ENCODE data around the gene KLF2.
"Not testable (repeated sequence)": the region's sequence is repeated elsewhere in the genome, so short reads cannot be mapped to it uniquely, and the experiment has no call there.

KLF2 gene

GRCh38 chr19:16338470-16339360, 14.1 kb downstream of the KLF2 start:
- DNase-seq (ENCODE audit: low read depth), result peak; percentile 90

DNA sequence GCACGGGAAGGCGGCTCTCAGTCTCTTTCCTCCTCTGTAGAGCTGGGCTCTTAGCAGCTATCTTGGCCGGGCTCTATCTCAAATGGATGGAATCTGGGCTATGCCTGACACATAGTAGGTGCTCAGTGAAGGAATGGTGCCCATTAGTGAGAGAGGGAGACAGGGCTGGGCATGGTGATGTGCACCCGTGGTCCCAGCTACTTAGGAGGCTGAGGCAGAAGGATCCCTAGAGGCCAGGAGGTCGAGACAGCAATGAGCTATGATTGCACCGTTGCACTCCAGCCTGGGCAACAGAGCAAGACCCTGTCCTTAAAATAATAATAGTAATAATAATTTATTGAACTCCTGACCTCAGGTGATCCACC, 14.7 kb downstream of the KLF2 start:
- DNase-seq (ENCODE audit: low read depth), result no peak

GRCh38 chr19:16340092-16340491, 15.5 kb downstream of the KLF2 start:
- DNase-seq (ENCODE audit: low read depth), result peak; percentile 67

GRCh38 chr19:16340654-16341053, 16.0 kb downstream of the KLF2 start:
- no peak for DNase-seq (ENCODE audit: low read depth)

- no peak for DNase-seq (ENCODE audit: low read depth)
These were observed 17.5 kb downstream of the KLF2 start for GRCh38 chr19:16342002-16342715.

DNA sequence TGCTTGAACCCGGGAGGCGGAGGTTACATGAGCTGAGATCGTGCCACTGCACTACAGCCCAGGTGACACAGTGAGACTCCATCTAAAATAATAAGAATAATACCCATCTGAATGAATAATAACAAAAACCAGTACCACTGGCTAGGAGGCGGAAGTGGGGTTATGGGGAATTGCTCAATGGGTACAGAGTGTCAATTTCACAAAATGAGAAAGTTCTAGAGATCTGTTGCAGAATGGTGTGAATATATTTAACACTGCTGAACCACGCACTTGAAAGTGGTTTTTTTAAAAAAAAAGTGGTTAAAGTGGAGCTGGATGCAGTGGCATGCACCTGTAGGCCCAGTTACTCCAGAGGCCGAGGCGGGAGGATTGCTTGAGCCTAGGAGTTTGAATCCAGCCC, 18.5 kb downstream of the KLF2 start:
- DNase-seq (ENCODE audit: low read depth), result no peak

DNA sequence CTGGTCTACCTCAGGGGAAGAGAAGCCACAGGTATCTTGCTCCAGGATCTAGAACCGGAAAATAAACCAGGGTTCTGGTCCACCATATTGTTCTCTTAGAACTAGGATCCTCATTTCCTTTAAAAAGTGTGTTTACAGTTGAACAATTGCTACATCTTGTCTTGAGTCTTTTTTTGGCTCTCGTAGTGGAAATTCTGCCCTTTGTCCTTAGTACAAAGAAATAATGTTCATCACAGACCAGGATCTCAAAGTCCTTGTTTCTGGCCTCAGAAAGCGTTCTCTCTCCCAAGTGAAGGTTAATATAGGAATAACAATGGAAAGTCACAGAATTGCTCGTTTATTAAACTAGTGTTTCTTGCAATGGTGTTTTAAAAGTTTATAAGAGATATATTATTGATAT, 20.8 kb downstream of the KLF2 start:
- DNase-seq (ENCODE audit: low read depth), result no peak

DNA sequence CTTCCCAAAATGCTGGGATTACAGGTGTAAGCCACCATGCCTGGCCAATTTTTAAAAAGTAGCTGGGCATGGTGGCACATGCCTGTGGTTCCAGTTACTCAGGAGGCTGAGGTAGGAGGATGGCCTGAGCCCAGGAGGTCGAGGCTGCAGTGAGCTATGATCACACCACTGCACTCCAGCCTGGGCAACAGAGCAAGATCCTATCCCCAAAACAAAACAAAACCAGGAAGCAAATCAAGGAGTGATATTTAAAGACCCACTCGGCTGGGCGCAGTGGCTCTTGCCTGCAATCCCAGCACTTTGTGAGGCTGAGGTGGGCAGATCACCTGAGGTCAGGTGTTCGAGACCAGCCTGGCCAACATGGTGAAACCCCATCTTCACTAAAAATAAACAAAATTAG, 22.5 kb downstream of the KLF2 start:
- DNase-seq (ENCODE audit: low read depth), result not testable (repeated sequence)

DNA sequence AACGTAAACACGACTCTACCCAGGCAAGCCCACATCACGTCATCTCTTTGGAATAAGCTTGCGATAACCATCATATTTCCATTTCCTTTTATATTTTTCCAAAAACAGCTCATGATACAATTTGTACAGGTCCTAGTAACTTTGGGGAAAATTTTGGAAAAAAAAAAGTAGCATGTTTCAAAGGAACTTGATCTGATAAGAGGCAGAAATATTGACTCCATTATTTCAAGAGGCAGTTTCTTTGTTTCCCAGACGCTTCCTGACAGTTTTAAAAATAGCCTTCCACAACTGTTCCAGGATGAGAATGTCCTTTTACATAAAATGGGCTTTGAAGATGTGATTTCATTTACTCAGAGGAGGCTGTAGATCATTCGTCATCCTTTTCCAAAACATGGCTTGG, 23.1 kb downstream of the KLF2 start:
- no peak for DNase-seq (ENCODE audit: low read depth)

- DNase-seq (ENCODE audit: low read depth), result no peak
These were observed 25.0 kb downstream of the KLF2 start for GRCh38 chr19:16349551-16350152.

- DNase-seq (ENCODE audit: low read depth), result no peak
These were observed 26.6 kb downstream of the KLF2 start for GRCh38 chr19:16351133-16351809.

DNA sequence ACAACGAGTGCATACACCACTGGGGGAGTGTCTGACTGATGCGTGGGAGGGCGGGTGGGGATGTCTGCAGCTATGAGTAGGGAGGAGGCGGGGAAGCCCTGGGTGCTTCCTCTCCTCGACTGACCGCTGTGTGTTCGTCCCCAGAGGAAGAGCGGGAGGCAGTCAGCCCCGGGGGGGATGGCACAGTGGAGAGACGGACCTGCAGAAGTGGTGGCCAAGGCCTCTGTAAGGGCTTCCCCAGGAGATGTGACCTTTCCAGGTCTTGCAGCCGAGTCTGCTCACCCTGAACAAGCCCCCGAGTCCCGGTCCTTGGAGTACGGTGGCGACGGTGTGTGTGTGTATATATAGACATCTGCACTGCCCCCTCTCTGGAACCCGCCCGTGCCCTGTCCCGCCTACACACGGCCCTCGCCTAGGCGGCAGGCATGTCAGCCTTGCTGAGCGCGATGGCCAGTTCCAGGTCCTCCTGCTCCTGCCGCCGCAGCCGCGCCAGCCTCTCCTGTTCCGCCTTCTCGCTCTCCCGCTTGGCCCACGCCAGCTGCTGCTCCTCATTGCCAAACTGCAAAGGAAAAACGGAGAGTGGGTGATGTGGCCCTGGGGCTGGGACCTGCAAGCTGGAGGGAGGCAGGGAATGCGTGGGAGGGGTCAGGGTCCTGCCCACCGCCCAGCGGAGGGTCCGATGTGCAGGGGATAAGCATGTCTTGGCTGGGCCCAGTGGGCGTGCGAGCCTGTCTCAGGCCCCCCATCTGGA, 30.8 kb downstream of the KLF2 start:
- peak; percentile 43 for DNase-seq (ENCODE audit: low read depth)

DNA sequence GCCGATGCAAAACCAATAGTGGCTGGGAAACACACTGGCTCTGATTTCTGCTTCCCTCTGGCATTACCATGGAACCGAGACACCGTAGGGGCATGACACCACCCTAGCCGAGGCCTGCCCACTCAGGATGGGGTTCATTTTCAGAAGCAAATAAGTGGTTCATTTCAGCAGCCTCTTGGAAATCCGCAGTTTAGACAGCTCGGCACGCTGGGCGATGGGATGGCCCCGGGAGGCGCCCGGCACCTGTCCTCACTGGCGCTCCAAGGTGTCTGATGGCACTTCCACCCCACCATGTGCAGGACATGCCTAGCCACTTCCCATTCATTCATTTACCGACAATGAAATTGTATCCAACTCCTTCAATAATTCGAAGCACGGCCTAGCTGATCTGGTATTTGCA, 33.8 kb downstream of the KLF2 start:
- no peak for DNase-seq (ENCODE audit: low read depth)

DNA sequence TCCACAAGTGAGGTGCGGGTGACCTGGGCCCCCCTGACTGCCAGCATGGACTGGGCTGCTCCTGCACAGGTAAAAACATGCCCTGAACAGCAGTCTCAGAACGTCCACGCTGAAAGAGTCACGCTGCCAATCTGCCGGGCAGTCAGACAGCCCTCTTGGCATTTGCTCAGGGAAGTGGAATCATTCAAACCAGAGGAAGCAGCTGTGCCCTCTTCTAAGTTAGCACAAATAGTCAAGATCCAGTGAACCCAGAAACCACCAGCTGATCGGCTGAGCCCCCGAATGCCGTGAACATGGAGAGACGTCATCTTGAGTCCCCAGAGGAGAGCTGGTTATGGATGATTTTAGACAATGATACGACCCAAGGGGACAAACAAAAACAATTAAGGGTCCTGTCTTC, 34.4 kb downstream of the KLF2 start:
- DNase-seq (ENCODE audit: low read depth), result no peak

- no peak for DNase-seq (ENCODE audit: low read depth)
These were observed 35.3 kb downstream of the KLF2 start for GRCh38 chr19:16359964-16360363.

GRCh38 chr19:16360738-16361137, 36.1 kb downstream of the KLF2 start:
- DNase-seq (ENCODE audit: low read depth), result no peak

- no peak for DNase-seq (ENCODE audit: low read depth)
These were observed 36.6 kb downstream of the KLF2 start for GRCh38 chr19:16361254-16361653.

GRCh38 chr19:16361926-16362325, 37.3 kb downstream of the KLF2 start:
- DNase-seq (ENCODE audit: low read depth), result no peak

DNA sequence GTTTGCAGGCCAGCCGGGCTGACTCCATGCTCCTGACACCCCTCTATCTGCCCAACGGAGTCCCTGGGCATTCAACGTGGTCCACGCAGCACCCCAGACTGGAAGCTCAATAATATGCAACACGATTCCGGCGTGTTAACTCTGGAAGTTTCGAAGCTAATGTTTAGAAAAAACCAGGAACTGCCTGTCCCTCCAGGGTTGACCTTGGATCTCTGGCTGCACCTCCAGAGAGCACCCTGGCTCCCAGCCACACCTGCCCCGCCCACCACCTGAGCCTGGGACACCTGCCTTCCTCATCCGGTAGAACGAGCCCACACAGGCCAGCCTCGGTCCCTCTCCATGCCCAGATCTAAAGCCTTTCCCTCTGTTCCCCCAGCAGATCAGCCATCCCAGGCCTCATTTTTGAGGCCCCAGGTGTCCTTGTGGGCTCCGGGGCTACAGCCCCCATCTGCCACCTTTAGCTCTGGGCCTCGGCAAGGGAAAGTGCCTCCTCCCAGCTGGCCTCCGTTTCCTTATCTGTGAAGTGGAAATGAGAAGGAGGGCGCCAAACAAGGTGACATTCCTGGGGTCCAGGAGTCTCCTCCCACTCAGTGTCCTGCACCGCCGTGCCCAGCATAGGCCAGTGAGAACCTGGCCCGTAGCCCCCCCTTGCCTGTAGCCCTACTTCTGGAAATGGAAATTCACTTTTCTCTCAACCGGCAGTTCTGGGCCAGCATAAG, 38.7 kb downstream of the KLF2 start:
- DNase-seq (ENCODE audit: low read depth), result no peak

- no peak for DNase-seq (ENCODE audit: low read depth)
These were observed 39.2 kb downstream of the KLF2 start for GRCh38 chr19:16363852-16364230.

DNA sequence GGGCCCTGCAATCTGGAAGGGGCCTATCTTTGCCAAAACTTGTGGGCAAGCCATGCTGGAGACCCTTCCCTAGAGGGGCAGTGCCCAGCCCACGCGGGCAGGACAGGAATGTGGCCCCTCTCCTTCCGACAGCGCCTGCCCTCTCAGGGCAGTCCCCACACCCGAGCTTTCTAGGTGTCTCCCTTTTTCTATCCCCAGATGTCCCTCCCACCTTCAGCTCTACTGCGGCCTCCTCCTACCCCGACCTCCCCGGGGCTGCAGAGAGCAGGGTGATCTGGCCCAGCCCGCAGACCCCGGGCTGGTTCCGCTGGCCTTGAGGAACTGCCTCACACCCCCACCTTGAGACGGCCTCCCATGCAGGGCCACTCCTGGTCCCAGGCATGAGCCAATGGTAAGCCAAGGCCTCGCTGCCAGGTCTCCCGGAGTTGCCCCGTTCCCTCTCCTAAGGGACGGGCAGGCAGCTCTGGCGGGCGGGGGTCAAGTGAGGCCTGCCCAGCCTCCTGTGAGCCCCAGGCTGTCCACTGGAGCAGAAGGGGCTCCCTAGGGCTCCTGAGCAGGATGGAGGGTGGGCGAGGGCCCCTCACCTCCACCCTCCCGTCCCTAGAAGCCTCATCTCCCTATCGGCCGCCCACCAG, 39.7 kb downstream of the KLF2 start:
- no peak for DNase-seq (ENCODE audit: low read depth)

Data from iris pigment epithelial cell (primary cell).